Measurements from ENCODE around the gene AIG1.

DNA sequence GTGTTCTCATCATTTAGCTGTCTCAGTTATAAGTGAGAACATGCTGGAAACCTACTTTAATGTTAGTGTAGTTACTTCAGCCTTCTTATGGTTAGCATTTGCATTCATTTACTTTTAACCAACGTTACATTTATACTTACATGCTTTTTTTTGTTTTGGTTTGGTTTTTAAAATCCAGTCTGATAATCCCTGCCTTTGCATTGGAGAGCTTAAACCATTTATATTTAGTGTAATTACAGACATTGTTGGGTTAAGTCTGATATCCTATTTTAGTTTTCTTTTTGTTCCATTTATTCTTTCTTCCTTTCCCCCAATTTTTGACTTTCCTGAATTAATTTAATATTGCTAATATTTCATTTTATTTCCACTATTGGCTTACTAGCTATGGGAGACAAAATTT is 70.2 kb downstream of the AIG1 start:
- TF ChIP-seq, protein P1, sequence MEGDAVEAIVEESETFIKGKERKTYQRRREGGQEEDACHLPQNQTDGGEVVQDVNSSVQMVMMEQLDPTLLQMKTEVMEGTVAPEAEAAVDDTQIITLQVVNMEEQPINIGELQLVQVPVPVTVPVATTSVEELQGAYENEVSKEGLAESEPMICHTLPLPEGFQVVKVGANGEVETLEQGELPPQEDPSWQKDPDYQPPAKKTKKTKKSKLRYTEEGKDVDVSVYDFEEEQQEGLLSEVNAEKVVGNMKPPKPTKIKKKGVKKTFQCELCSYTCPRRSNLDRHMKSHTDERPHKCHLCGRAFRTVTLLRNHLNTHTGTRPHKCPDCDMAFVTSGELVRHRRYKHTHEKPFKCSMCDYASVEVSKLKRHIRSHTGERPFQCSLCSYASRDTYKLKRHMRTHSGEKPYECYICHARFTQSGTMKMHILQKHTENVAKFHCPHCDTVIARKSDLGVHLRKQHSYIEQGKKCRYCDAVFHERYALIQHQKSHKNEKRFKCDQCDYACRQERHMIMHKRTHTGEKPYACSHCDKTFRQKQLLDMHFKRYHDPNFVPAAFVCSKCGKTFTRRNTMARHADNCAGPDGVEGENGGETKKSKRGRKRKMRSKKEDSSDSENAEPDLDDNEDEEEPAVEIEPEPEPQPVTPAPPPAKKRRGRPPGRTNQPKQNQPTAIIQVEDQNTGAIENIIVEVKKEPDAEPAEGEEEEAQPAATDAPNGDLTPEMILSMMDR (IDR thresholded peaks at IDR 0.05; ENCODE audit: poor library complexity) = no peak
- TF ChIP-seq EZH2 (IDR thresholded peaks at IDR 0.05; ENCODE audit: borderline replicate concordance) (no peak), EZH2phosphoT487 (IDR thresholded peaks at IDR 0.05; ENCODE audit: low read depth, severe bottlenecking, unreplicated experiment) (no peak)

All from hepatocyte (in vitro differentiated cells).